GM21619 (cell line): ENCODE results near the gene SLC35B2.
"Not testable (repeated sequence)": the region's sequence is repeated elsewhere in the genome, so short reads cannot be mapped to it uniquely, and the experiment has no call there.

ENCODE experiments used
- ATAC-seq: cut with Tn5 transposase; IDR thresholded peaks from one replicate; pipeline ENCODE4 v1.9.1; 2021; ENCODE audit not compliant: unreplicated experiment

The SLC35B2 gene

DNA sequence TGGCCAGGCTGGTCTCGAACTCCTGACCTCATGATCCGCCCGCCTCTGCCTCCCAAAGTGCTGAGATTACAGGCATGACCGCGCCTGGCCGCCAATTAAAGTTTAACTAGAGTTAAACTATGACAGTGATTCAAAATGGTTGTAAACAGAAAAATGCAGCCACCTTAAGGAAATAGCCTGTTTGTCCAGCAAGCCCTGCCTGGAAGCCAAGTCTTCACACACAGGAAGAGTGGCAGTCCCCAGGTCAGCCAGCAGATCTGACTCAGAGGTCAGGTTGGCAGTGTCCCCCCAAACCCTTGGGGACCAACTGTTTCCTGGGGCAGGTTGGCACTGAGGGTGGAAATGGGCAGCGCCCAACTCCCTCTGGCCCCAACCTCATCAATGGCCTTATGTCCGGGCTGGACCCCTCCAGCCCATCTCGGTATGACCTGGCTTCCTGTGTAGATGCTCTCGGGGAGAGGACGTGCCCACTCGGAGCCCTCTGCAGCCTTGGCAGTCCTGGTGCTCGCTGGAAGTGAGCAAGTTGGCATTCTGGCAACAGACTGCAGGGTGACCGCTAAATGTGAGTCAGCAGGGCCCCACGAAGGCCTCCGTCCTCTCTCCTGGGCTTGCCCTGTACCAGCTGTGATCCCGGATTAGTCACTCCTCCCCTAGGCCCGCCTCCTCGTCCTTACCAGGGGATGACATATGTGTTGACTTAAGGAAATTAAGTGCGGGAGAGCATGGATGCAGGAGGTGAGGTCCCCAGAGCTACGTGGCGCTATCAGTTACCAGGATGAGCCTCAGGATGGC lies 20.1 kb downstream of the SLC35B2 start:
- ATAC-seq, result peak; percentile 69

- ATAC-seq, result no peak
These were observed 21.3 kb downstream of the SLC35B2 start for GRCh38 chr6:44235891-44236516.

DNA sequence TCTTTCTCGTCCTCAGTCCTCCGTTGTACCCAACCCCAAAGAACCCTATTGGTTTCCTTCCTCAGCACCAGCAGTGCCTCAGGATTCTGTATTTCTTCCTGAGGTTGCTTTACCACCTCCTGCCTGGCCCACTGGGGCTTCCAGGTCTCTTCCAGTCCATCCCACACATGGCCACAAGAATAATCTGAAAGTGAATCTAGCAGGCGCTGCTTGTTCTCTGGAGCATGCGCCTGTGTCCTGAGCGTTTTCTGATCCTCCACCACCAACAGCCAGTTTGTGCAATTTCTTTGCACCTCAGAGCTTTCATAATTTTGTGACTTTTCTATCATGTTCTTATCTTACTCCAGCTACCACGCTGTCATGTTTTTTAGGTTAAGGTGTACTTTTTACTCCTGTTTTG lies 22.1 kb downstream of the SLC35B2 start:
- ATAC-seq, result no peak

DNA sequence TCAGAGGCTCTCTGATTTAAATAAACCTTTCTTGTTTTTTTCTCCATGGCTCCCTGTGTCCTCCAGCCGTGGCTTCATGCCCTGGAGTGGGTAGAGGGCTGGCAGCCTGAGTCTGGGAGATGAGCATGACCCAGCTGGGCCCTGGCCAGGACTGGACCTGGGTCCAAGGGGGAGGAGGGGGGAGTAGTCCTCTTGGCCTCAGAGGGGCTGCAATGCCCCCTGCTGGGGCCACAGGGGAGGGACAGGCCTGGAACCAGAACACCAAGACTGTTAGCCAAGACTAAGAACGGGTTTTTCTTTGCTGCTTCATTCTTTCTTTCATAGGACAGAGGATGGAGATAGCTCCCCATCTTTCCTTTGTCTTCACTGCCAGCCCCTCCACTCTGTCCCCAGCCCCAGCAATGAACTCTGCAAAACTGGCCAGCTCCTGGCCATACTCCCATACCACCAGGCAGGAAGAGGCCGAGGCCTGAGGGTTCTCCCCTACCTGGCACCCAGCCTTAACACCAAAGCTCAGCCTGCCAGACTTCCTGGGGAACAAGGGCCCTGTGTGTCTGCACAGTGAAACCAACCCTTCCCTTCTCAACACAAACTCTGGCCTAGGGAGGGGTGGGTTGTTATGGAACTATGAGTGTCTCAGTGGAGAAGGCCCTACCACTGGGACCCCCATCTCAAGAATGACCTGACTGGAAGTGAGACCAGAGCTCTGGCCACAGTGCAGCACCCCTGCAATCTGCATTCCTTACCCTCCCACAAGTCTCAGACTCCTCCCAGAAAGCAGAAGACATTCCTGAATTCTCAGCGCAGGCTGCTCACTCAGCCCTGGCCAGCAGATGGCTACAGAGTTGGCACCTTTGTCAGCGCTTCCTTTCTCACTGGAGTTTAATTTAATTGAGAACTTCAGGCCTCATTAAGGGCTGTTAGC lies 23.0 kb downstream of the SLC35B2 start:
- no peak for ATAC-seq

GRCh38 chr6:44233567-44234100 lies 23.7 kb downstream of the SLC35B2 start:
- no peak for ATAC-seq

DNA sequence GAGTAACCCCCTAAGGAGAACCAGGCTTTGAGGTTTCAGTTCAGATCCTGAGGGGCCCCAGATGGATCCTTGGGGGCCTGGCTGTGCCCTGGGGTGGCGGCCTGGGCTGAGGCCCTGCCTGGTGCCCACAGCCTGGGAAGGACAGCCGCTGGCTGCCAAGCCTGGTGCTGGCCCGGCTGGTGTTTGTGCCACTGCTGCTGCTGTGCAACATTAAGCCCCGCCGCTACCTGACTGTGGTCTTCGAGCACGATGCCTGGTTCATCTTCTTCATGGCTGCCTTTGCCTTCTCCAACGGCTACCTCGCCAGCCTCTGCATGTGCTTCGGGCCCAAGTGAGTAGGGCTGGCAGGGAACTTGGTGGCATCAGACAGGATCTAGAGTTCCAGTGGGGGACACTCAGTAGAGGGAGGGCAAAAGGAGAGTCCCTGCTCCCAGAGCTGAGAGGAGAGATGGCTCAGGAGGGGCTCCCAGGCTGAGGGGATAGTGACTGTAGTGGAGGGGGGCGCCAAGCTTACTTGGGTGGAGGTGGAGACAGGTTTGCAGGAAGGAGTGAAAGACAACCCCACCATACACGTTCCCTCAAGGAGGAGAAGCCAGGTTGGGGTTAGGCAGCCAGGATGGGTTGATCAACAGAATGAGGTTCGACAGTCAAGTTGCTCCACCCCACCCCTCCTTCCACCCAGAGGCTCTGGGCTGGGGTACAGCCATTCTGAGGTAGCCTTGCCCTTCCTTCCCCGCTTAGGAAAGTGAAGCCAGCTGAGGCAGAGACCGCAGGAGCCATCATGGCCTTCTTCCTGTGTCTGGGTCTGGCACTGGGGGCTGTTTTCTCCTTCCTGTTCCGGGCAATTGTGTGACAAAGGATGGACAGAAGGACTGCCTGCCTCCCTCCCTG lies 24.4 kb downstream of the SLC35B2 start:
- no peak for ATAC-seq

GRCh38 chr6:44231426-44231825 lies 25.9 kb downstream of the SLC35B2 start:
- ATAC-seq, result not testable (repeated sequence)

DNA sequence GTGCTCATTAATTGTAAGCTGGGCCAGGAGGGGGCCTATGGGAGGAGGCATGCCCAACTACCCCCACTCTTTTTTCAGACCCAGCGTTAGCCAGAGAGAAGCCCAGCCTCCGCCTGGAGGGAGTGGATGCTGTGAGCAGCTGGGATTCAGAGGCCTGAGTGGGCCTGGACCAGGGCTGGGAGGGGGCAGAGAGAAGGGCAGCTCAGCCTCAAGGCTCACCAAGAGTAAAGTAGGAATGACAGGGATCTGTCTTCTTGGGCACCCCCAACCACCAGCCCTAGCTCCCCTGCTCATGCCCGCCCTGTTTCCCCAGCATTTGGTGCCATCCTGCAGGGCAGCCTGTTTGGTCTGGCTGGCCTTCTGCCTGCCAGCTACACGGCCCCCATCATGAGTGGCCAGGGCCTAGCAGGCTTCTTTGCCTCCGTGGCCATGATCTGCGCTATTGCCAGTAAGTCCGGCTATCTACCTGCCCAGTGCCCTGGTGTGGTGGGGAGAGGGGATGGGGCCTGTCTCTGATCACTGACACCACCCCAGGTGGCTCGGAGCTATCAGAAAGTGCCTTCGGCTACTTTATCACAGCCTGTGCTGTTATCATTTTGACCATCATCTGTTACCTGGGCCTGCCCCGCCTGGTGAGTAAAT lies 27.2 kb downstream of the SLC35B2 start:
- ATAC-seq, result no peak

DNA sequence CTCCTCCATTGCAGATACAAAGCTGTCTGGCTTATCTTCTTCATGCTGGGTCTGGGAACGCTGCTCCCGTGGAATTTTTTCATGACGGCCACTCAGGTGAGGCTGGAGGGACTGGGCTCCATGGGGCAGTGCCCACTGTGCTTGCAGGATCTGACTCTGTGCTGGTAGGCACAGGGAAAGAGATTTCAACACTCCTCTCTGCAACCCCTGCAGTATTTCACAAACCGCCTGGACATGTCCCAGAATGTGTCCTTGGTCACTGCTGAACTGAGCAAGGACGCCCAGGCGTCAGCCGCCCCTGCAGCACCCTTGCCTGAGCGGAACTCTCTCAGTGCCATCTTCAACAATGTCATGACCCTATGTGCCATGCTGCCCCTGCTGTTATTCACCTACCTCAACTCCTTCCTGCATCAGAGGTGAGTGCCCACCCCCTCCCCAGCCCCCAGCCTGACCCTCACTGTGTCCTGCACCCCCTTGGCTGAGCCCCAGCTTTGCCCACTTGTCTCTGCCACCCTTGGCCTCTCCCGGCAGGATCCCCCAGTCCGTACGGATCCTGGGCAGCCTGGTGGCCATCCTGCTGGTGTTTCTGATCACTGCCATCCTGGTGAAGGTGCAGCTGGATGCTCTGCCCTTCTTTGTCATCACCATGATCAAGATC lies 27.8 kb downstream of the SLC35B2 start:
- no peak for ATAC-seq

DNA sequence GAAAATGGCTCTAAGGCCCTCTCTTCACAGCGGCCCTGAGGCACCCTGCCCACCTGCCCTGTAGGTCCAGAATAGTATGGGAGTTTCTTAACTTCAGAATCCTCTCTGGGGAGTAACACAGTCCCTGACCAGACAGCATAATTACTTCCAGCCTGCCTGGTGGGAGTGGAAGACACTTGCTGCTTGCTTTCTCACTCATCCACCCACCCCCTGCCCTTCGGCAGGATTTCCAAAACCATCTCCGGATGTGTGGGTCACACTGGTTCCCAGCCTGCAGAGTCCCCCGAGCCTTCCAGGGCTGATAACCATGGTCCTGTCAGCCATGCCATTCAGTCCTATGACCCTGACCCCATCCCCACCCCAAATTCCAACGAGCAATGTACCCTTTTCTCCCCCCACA lies 28.5 kb downstream of the SLC35B2 start:
- no peak for ATAC-seq

GRCh38 chr6:44228433-44228832 lies 28.9 kb downstream of the SLC35B2 start:
- no peak for ATAC-seq

- no peak for ATAC-seq
These were observed 29.3 kb downstream of the SLC35B2 start for GRCh38 chr6:44228031-44228430.

DNA sequence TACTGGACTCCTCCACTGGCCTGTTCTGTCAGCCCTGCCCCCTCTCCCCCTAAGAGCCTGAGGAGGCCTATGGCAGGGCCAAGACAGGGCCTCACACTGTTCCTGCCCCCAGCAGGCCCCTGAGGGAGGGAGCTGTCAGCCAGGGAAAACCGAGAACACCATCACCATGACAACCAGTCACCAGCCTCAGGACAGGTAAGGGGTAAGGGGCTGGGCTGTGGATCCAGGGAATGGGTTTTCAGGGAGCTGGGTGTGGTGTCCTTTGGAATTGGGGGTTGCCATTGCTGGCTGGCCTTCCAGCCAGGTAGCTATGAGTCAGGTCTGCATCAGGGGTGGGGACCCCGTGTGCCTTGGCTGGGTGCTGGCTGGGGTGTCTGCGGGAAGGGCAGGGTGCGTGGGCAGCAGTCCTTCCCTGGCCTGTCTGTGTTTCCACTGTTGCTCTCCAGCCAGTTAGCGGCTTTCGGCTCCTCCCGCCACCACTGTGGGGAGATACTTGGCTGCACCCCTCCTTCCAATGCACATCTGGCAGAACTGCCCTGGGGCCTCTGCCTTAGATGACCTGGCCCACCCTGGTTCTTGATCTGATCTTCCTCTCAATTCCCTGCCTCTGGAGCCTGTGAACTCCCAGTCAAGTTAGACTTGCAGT lies 30.1 kb downstream of the SLC35B2 start:
- no peak for ATAC-seq

DNA sequence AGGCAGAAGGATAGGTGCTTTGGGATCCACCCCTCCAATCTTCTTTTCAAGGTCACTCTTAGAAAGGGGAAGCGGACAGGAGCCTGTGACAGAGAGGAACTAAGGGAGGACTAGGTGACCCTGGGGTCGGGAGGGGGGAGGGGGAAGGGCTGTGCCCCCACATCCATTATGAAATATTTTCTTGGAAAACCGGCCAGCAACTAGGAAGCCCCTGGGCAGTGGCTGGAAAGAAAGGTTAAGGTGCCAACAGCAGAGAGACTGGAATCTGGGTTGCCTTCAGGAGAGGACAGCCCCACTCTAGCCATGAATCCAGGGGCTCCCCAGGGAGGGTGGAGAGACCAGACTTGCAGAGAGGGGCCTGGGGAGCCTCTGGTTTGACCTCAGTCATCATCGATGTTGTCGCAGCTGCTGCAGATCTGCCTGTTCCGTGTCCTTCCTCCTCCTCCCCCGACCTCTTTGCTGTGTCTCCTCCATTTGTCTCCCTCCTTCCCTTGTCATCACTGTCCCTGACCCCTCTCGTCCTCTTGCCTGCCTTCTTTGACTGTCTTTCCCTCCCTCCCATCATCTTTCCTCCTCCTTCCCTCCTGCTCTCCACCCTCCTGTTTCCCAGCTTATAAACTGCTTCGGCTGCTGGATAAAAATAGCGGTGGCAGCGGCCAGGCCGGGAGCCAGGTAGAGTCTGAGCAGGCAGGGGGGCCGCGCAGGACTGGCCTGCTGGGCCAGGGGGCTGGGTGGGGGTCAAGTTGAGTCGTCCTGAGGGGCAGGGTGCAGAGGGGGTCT lies 30.8 kb downstream of the SLC35B2 start:
- ATAC-seq, result no peak

- no peak for ATAC-seq
These were observed 31.6 kb downstream of the SLC35B2 start for GRCh38 chr6:44225579-44226325.

DNA sequence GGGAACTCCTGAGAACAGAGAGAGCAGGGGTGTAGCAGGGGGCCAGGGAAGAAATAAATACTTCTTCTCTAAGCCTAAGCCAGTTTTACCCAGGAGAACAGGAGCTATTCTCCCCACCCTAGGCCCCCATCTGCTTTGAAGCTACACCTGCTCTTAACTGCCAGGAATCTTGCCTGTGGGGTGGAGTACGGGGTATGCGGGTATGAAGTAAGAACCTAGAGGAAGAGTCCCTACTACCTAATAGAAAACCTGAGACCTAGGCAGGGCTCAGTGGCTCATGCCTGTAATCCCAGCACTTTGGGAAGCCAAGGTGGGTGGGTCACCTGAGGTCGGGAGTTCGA lies 32.4 kb downstream of the SLC35B2 start:
- ATAC-seq, result no peak
